ENCODE data around the gene ZNF772.

Gene ZNF772

GRCh38 chr19:57473646-57474045 lies 3.7 kb downstream of the ZNF772 start:
- Histone ChIP-seq H3K36me3 (peaks cover 73% of the 10 kb centered on the region), H3K27ac (no peak overlapping the region), H3K9me3 (peaks cover 81% of the 10 kb centered on the region), H3K4me2 (peak overlapping the region; percentile 94), H3K9ac (no peak overlapping the region), H3K27me3 (no peaks in the 10 kb centered on the region), H3K4me3 (peak overlapping the region; percentile 33), H3K4me1 (peaks cover 42% of the 10 kb centered on the region), H4K20me1 (peaks cover 12% of the 10 kb centered on the region; the same call in 1 of the 2 replicates)
- no peak for TF ChIP-seq Cebpa-rat (IDR thresholded peaks at IDR 0.05)

GRCh38 chr19:57466489-57466888 lies 10.9 kb downstream of the ZNF772 start:
- Histone ChIP-seq H3K9ac (no peak overlapping the region), H3K36me3 (peaks cover 53% of the 10 kb centered on the region), H3K27me3 (no peaks in the 10 kb centered on the region), H3K27ac (no peak overlapping the region), H3K4me1 (no peaks in the 10 kb centered on the region), H3K4me2 (no peak overlapping the region), H3K9me3 (peaks cover 64% of the 10 kb centered on the region), H3K4me3 (no peak overlapping the region), H4K20me1 (peaks cover 13% of the 10 kb centered on the region; the same call in 1 of the 2 replicates)
- TF ChIP-seq Cebpa-rat (IDR thresholded peaks at IDR 0.05), result no peak

- Histone ChIP-seq H3K4me1 (no peaks in the 10 kb centered on the region), H4K20me1 (peaks cover 13% of the 10 kb centered on the region; the same call in 1 of the 2 replicates), H3K36me3 (peaks cover 47% of the 10 kb centered on the region), H3K27ac (no peak overlapping the region), H3K27me3 (no peaks in the 10 kb centered on the region), H3K4me3 (no peak overlapping the region), H3K9ac (no peak overlapping the region), H3K4me2 (no peak overlapping the region), H3K9me3 (peaks cover 58% of the 10 kb centered on the region)
- no peak for TF ChIP-seq Cebpa-rat (IDR thresholded peaks at IDR 0.05)
Observed at GRCh38 chr19:57465680-57466381, 11.5 kb downstream of the ZNF772 start.

GRCh38 chr19:57452307-57452706 lies 25.1 kb downstream of the ZNF772 start:
- Histone ChIP-seq H3K4me2 (no peak overlapping the region), H3K9ac (no peak overlapping the region), H3K9me3 (peaks cover 7% of the 10 kb centered on the region; the same call in 1 of the 2 replicates), H3K4me1 (no peaks in the 10 kb centered on the region), H3K4me3 (no peak overlapping the region), H3K27me3 (no peaks in the 10 kb centered on the region), H4K20me1 (no peaks in the 10 kb centered on the region), H3K27ac (no peak overlapping the region), H3K36me3 (peaks cover 49% of the 10 kb centered on the region)
- TF ChIP-seq Cebpa-rat (IDR thresholded peaks at IDR 0.05), result peak; percentile 62; the same call in 1 of the 2 replicates

- H3K4me1 ChIP-seq, result peaks cover 13% of the 10 kb centered on the region
- TF ChIP-seq Cebpa-rat (IDR thresholded peaks at IDR 0.05), result no peak
- no peak overlapping the region for H3K27ac ChIP-seq
- H3K36me3 ChIP-seq, result peaks cover 87% of the 10 kb centered on the region
- H3K9ac ChIP-seq, result no peak overlapping the region
- H3K27me3 ChIP-seq, result no peaks in the 10 kb centered on the region
- H3K4me3 ChIP-seq, result no peak overlapping the region
- no peak overlapping the region for H3K4me2 ChIP-seq
- H4K20me1 ChIP-seq, result peaks cover 56% of the 10 kb centered on the region
- peaks cover 24% of the 10 kb centered on the region for H3K9me3 ChIP-seq
Observed at GRCh38 chr19:57443121-57443696, 34.2 kb downstream of the ZNF772 start.

GRCh38 chr19:57441979-57442752 lies 35.2 kb downstream of the ZNF772 start:
- peaks cover 24% of the 10 kb centered on the region for H3K9me3 ChIP-seq
- H3K4me1 ChIP-seq, result peaks cover 15% of the 10 kb centered on the region
- H3K9ac ChIP-seq, result no peak overlapping the region
- peaks cover 66% of the 10 kb centered on the region for H4K20me1 ChIP-seq
- no peaks in the 10 kb centered on the region for H3K27me3 ChIP-seq
- no peak for TF ChIP-seq Cebpa-rat (IDR thresholded peaks at IDR 0.05)
- H3K36me3 ChIP-seq, result peaks cover 86% of the 10 kb centered on the region
- H3K4me2 ChIP-seq, result no peak overlapping the region
- H3K4me3 ChIP-seq, result no peak overlapping the region
- H3K27ac ChIP-seq, result no peak overlapping the region

GRCh38 chr19:57438925-57439324 lies 38.4 kb downstream of the ZNF772 start:
- Histone ChIP-seq H3K9me3 (peaks cover 10% of the 10 kb centered on the region; the same call in 1 of the 2 replicates), H3K9ac (no peak overlapping the region), H3K4me1 (peaks cover 37% of the 10 kb centered on the region), H3K27me3 (no peaks in the 10 kb centered on the region), H3K4me3 (no peak overlapping the region), H4K20me1 (peaks cover 81% of the 10 kb centered on the region), H3K4me2 (no peak overlapping the region), H3K36me3 (peaks cover 60% of the 10 kb centered on the region), H3K27ac (no peak overlapping the region)
- no peak for TF ChIP-seq Cebpa-rat (IDR thresholded peaks at IDR 0.05)

DNA sequence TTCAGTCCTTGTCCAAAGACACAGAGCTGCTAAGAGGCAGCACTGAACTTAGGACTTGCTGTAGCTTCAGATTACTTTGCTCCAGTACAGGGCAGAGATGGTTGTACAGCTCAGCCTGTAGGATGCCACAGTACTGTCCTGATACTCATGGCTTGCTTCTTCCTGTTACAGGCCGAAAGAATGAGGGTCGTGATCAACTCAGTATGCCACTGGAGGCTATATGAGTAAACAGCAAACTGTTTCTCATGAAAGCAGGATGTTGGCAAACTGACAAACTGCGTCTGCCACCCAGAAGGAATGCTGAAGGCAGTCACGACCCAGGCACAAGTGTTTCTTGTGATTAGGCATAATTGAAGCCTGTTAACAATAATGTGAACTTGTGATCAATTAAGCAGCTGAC lies 39.4 kb downstream of the ZNF772 start:
- TF ChIP-seq Cebpa-rat (IDR thresholded peaks at IDR 0.05), result no peak
- Histone ChIP-seq H3K4me3 (no peak overlapping the region), H3K9me3 (no peaks in the 10 kb centered on the region), H3K27me3 (no peaks in the 10 kb centered on the region), H3K4me1 (peaks cover 33% of the 10 kb centered on the region), H4K20me1 (peaks cover 72% of the 10 kb centered on the region), H3K4me2 (no peak overlapping the region), H3K36me3 (peaks cover 50% of the 10 kb centered on the region), H3K27ac (no peak overlapping the region), H3K9ac (no peak overlapping the region)

DNA sequence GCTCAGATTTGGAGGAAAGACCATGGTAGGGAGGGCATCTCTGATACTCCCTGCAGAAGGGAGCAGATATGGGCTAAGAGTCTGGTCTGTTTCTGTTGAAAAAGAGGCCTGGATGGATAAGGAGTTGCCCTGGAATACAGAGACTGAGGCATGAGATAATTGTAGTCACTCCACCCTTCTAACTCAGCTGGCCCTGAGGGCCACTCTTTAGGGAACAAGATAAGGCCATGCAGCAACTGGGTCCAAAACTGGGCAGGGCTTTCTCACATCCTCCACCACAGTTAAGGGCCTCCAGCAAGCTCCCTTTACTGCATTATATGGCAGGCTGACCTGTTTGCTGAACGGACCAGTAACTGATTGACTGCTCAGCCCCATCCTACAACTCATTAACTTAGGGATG lies 40.9 kb downstream of the ZNF772 start:
- TF ChIP-seq Cebpa-rat (IDR thresholded peaks at IDR 0.05), result no peak
- Histone ChIP-seq H3K4me1 (peaks cover 27% of the 10 kb centered on the region), H3K9ac (peak overlapping the region; percentile 89), H3K4me3 (peak overlapping the region; percentile 90), H3K4me2 (peak overlapping the region; percentile 89), H3K9me3 (no peaks in the 10 kb centered on the region), H4K20me1 (peaks cover 57% of the 10 kb centered on the region), H3K36me3 (peaks cover 35% of the 10 kb centered on the region), H3K27me3 (no peaks in the 10 kb centered on the region), H3K27ac (no peak overlapping the region)

All from BLaER1 (cell line).